ENCODE data around the gene ARHGAP31. TPM values are rescaled to one million over a fixed set of nuclear protein-coding genes. Genes with fewer than 3 reads are reported as not detected.
"Not testable (repeated sequence)": the region's sequence is repeated elsewhere in the genome, so short reads cannot be mapped to it uniquely, and the experiment has no call there.

The ARHGAP31 gene
- total RNA-seq, 2 experiments from 2014 or later: 9.2 to 9.6 TPM

DNA sequence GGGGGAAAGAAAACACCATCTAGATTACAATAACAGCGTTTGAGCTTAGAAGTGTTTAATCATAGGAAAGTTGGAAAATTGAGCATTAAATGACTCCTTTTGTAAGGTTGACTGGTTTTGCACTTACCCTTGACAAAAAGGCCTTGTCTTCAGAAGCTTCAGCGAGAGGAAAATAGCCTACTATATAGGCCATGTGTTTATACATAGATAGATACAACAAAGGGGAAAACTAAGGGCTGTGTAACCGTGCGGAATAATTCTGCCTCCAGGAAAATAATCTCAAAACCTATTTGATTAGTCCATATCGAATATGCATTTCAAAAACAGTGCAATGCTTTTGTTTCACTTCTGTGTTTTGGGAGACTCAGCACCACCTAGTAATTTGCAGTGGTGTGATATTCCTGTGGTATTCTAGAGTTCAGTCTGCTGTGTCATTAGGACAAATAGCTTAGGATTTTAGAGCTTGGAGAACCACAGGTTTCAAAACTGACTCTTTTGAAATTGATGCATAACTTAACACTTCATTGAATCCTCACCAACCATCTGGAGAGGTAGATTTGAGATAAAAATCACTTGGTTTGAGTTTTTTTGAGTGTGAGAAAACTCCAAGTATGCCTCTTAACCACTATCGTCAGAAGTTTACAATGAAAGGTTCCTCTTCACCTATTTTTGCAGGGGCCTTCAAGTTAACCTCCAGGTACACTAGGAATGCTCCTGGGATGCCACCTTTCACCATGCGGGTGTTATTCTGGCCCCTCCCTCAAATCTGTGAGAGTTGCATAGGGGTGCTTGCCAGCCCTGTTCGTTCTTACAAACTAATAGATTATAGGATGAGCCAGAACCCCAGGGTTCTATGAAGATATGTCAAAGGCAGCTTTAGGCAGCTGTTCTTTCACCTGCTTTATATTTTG, 1.9 kb downstream of the ARHGAP31 start:
- peaks cover 10% of the 10 kb centered on the region for H3K36me3 Mint-ChIP-seq (ENCODE audit: low read depth)
- H3K27me3 Mint-ChIP-seq: no peaks in the 10 kb centered on the region
- DNase-seq (no peak), ATAC-seq (no peak)
- H3K4me3 Mint-ChIP-seq: peak overlapping the region; percentile 82
- H3K9me3 Mint-ChIP-seq (ENCODE audit: low read depth): no peaks in the 10 kb centered on the region
- peak overlapping the region; percentile 53 for H3K27ac Mint-ChIP-seq
- peaks cover 54% of the 10 kb centered on the region for H3K4me1 Mint-ChIP-seq
- intact Hi-C loops (cut with DNase I, micrococcal nuclease): loop anchor here (2.0 to 10.0 kb wide), 6 partner anchors 55 to 1049 kb away; partner anchors contain the start of genes B4GALT4 (in 1 of the 2), COX17 (in 1 of the 2), GSK3B (in 1 of the 2) and LRRC58 (in 1 of the 2)
- CTCF ChIA-PET: interaction anchor here (0.6 to 2.1 kb wide), 9 partner anchors 10 to 413 kb away, joined by 3 to 8 read pairs (median 3); partner anchors contain the start of gene B4GALT4
- POLR2A ChIA-PET: interaction anchor here (0.6 to 1.3 kb wide), 3 partner anchors 26 to 131 kb away, joined by 3 to 8 read pairs (median 4); no protein-coding TSS in a partner anchor

DNA sequence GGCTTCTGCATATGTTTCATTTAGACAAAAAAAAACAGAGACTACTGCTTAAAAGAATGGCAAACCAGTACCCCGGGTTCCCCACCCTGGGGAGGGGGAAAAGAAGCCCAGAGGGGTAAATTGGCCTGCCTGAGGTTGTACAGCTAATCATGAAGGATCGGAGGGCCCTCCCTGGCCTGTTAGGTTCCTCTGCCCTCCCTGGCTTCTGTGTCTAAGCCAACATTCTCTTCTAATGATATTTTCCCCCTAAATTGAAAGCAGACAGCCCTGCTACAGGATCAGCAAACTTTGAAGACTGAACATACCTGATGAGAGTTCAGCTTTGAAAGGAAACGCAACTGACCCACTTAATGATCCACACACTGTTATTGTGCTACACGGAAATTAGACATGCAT, 2.5 kb downstream of the ARHGAP31 start:
- peaks cover 10% of the 10 kb centered on the region for H3K36me3 Mint-ChIP-seq (ENCODE audit: low read depth)
- ATAC-seq: no peak
- H3K27me3 Mint-ChIP-seq: no peaks in the 10 kb centered on the region
- intact Hi-C loops (cut with DNase I, micrococcal nuclease): loop anchor here (10.0 kb wide), 4 partner anchors 198 to 1048 kb away; partner anchors contain the start of genes COX17 (in 1 of the 2), GSK3B (in 1 of the 2), LRRC58 (in 1 of the 2) and TIMMDC1 (in 1 of the 2)
- ChIA-PET POLR2A (interaction anchor here (0.6 to 1.8 kb wide), 3 partner anchors 25 to 131 kb away, joined by 3 to 8 read pairs (median 7); no protein-coding TSS in a partner anchor), CTCF (interaction anchor here (0.7 to 2.1 kb wide), 8 partner anchors 9 to 413 kb away, joined by 3 to 8 read pairs (median 3); partner anchors contain the start of gene B4GALT4)
- peaks cover 59% of the 10 kb centered on the region for H3K4me1 Mint-ChIP-seq
- H3K9me3 Mint-ChIP-seq (ENCODE audit: low read depth): no peaks in the 10 kb centered on the region
- peak overlapping the region; percentile 18 for H3K4me3 Mint-ChIP-seq
- H3K27ac Mint-ChIP-seq: no peak overlapping the region
- DNase-seq: no peak

DNA sequence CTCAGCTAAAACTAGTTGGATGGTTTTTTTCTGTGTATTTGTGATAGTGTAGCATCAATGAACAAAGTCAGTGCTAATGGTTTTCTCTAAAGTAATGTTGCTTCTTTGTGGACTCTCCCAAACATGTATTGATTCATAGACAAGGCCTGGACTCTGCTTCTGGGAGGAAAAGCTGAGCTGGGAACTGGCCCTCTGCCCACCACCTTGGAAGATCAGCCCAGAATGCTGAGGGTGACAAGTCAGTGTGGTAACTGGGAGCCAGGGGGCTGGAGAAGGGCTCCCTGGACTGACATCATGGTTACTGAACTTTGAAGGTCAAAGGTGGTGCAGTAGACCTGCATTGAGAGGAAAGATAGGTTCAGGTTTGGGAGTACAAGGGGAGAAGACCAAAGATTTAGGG, 3.0 kb downstream of the ARHGAP31 start:
- peaks cover 12% of the 10 kb centered on the region for H3K36me3 Mint-ChIP-seq (ENCODE audit: low read depth)
- DNase-seq (no peak), ATAC-seq (no peak)
- intact Hi-C loops (cut with DNase I, micrococcal nuclease): loop anchor here (10.0 kb wide), 4 partner anchors 198 to 1048 kb away; partner anchors contain the start of genes COX17 (in 1 of the 2), GSK3B (in 1 of the 2), LRRC58 (in 1 of the 2) and TIMMDC1 (in 1 of the 2)
- CTCF ChIA-PET: interaction anchor here (0.6 to 2.1 kb wide), 7 partner anchors 9 to 414 kb away, joined by 3 to 8 read pairs (median 3); partner anchors contain the start of gene B4GALT4
- no peaks in the 10 kb centered on the region for H3K9me3 Mint-ChIP-seq (ENCODE audit: low read depth)
- H3K4me1 Mint-ChIP-seq: peaks cover 64% of the 10 kb centered on the region
- no peaks in the 10 kb centered on the region for H3K27me3 Mint-ChIP-seq
- H3K27ac Mint-ChIP-seq: no peak overlapping the region
- POLR2A ChIA-PET: interaction anchor here (1.1 to 1.8 kb wide), 2 partner anchors 25 to 130 kb away, joined by 7 to 8 read pairs; no protein-coding TSS in a partner anchor
- no peak overlapping the region for H3K4me3 Mint-ChIP-seq

DNA sequence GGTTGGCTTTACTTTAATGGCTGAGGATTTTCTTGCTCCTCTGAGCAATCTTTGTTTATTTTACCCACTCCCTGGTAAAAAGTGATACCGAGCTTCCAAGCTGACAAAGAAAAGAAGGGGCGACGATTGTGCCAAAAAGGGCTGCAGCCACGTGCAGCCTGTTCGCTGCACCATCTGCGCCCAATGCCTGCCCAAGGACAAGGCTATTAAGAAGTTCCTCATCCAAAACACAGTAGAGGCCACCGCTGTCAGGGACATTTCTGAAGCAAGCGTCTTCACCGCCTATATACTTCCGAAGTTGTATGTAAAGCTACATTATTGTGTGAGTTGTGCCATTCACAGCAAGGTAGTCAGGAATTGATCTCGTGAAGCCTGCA, 4.4 kb downstream of the ARHGAP31 start:
- intact Hi-C loops (cut with DNase I, micrococcal nuclease): loop anchor here (1.0 to 10.0 kb wide), 5 partner anchors 12 to 1046 kb away; partner anchors contain the start of genes COX17 (in 1 of the 2), GSK3B (in 1 of the 2), LRRC58 (in 1 of the 2) and TIMMDC1 (in 1 of the 2)
- Mint-ChIP-seq H3K4me1 (peaks cover 63% of the 10 kb centered on the region), H3K9me3 (ENCODE audit: low read depth) (no peaks in the 10 kb centered on the region), H3K27me3 (no peaks in the 10 kb centered on the region), H3K4me3 (no peak overlapping the region), H3K27ac (no peak overlapping the region), H3K36me3 (ENCODE audit: low read depth) (peaks cover 17% of the 10 kb centered on the region)
- CTCF ChIA-PET: interaction anchor here (1.1 to 2.1 kb wide), 4 partner anchors 18 to 57 kb away, joined by 3 to 8 read pairs (median 3); partner anchors contain the start of gene B4GALT4
- DNase-seq: no peak
- ATAC-seq: no peak
- POLR2A ChIA-PET: interaction anchor here (1.8 kb wide), 1 partner anchor 24 kb away, joined by 7 read pairs; no protein-coding TSS in a partner anchor

DNA sequence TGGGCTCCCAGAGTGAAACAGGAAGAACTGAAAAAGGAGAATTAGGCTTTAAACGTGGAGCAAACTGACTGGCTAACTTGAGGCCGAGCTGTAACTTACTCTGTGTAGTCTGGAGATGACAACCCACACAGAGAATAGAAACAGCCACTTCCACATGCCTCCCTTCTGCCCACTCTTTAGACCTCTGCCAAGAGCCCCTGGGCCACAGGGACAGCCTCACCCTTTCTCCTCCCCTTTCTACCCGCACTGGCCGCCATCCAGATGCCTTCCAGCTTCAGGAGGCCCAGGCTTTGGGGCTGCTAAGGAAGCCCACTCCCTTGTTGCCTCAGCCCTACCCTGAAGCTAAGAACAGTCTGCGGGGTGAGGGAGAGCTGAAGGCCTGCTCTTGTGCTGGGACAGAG, 6.8 kb downstream of the ARHGAP31 start:
- intact Hi-C loops (cut with DNase I, micrococcal nuclease): no loop called here
- no peak overlapping the region for H3K27ac Mint-ChIP-seq
- no peak for ATAC-seq
- no peak for DNase-seq
- peaks cover 21% of the 10 kb centered on the region for H3K36me3 Mint-ChIP-seq (ENCODE audit: low read depth)
- H3K4me1 Mint-ChIP-seq: peaks cover 51% of the 10 kb centered on the region
- no peaks in the 10 kb centered on the region for H3K27me3 Mint-ChIP-seq
- no peak overlapping the region for H3K4me3 Mint-ChIP-seq
- ChIA-PET CTCF (interaction anchor here (1.5 kb wide), 1 partner anchor 15 kb away, joined by 4 read pairs; no protein-coding TSS in a partner anchor), POLR2A (no interaction called here)
- H3K9me3 Mint-ChIP-seq (ENCODE audit: low read depth): no peaks in the 10 kb centered on the region

DNA sequence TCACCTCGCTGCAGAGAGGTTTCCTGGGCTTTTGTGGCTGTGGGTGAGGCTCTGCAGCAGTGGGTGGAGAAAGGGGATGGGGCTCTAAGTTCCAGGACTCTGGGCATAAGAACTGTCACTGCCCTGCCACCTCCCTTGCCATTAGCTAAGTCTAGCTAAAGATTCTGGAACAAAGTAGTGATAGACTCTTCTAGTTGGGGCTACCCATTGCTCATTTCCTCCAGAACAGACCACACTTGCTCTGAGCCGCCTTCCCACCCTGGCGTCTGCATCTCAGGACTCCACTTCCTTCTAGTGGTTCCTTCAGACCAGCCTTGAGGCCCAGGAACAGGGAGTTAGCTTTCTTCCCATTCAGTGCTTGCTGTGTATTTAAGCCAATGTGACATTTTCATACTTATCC, 7.5 kb downstream of the ARHGAP31 start:
- ChIA-PET CTCF (interaction anchor here (1.5 kb wide), 1 partner anchor 15 kb away, joined by 4 read pairs; no protein-coding TSS in a partner anchor), POLR2A (no interaction called here)
- DNase-seq: peak; percentile 19
- Mint-ChIP-seq H3K4me1 (peaks cover 45% of the 10 kb centered on the region), H3K36me3 (ENCODE audit: low read depth) (peaks cover 24% of the 10 kb centered on the region), H3K27me3 (no peaks in the 10 kb centered on the region), H3K9me3 (ENCODE audit: low read depth) (no peaks in the 10 kb centered on the region), H3K4me3 (no peak overlapping the region), H3K27ac (no peak overlapping the region)
- intact Hi-C loops (cut with DNase I, micrococcal nuclease): no loop called here
- peak; percentile 59 for ATAC-seq

DNA sequence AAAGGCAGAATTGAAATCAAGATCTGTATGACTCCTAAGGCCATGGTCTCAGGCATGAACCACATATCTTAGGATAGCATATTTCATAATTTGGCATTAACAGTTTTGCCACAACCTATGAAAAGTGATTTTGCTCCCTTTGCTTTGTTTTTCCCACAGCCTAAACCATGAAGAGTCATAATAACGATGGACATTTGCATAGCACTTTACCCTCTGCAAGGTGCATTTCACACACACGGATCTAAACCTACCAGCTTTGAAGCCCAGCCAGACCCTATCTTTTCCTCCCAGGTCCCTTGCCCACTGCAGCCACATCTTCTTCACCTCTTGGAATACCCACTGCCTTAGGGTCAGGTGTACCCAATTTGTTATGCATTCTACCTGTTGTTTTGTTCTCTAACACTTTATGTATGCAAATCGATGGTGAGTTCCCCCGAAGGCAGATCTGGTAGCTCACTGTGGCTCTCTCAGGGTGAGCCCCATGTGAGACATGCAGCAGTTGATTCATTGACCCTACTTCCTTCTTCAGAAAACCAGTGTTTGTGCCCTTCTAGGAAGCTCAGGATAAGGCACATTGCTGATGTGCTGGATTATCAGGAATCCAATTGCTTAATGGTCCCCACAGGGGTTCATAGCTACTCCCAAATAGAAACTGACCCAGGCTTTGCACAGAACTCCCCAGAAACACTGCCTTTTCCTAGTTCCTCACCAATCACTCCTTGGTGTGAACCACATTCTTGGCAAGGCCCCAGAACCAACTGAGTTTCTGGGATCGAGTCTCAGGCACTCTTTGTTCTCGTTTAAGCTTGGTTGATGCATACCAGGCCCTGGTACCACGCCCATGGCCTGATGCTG, 8.7 kb downstream of the ARHGAP31 start:
- intact Hi-C loops (cut with DNase I, micrococcal nuclease): no loop called here
- peaks cover 33% of the 10 kb centered on the region for H3K4me1 Mint-ChIP-seq
- ChIA-PET CTCF (interaction anchor here (1.0 to 1.1 kb wide), 2 partner anchors 9 to 29 kb away, joined by 3 read pairs; no protein-coding TSS in a partner anchor), POLR2A (no interaction called here)
- DNase-seq: no peak
- no peaks in the 10 kb centered on the region for H3K9me3 Mint-ChIP-seq (ENCODE audit: low read depth)
- ATAC-seq: peak; percentile 60
- no peak overlapping the region for H3K4me3 Mint-ChIP-seq
- H3K27ac Mint-ChIP-seq: peak overlapping the region; percentile 14
- H3K27me3 Mint-ChIP-seq: no peaks in the 10 kb centered on the region
- H3K36me3 Mint-ChIP-seq (ENCODE audit: low read depth): peaks cover 21% of the 10 kb centered on the region

DNA sequence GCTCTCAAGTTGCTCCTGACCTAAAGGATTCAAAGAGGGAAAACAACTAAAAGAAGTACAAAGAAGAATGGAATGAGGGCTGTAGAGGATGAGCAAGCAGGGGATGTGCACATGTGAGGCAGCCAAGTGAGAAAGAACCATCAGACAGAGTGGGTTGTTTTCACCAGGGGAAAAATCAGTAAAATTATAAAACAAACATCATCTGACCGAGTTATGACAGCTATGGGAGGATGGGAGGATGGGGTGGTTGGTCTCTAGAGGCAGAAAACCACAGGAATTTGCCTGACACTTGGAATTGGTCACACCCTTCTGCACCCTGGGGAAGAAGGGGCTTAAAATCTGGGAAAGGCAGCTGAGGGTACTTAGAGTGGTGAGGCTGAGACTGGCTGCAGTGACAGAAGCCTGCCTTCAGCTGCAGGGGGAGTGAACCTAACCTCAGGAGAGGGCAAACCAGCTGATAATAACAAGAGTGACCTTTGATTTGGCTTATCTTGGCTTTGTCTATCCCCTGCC, 10.1 kb downstream of the ARHGAP31 start:
- ATAC-seq (no peak), DNase-seq (no peak)
- POLR2A ChIA-PET: interaction anchor here (0.6 kb wide), 1 partner anchor 1040 kb away, joined by 3 read pairs; no protein-coding TSS in a partner anchor
- Mint-ChIP-seq H3K9me3 (ENCODE audit: low read depth) (no peaks in the 10 kb centered on the region), H3K4me1 (peaks cover 26% of the 10 kb centered on the region), H3K36me3 (ENCODE audit: low read depth) (peaks cover 18% of the 10 kb centered on the region), H3K27ac (no peak overlapping the region), H3K27me3 (no peaks in the 10 kb centered on the region), H3K4me3 (no peak overlapping the region)
- CTCF ChIA-PET: no interaction called here
- intact Hi-C loops (cut with DNase I, micrococcal nuclease): no loop called here

DNA sequence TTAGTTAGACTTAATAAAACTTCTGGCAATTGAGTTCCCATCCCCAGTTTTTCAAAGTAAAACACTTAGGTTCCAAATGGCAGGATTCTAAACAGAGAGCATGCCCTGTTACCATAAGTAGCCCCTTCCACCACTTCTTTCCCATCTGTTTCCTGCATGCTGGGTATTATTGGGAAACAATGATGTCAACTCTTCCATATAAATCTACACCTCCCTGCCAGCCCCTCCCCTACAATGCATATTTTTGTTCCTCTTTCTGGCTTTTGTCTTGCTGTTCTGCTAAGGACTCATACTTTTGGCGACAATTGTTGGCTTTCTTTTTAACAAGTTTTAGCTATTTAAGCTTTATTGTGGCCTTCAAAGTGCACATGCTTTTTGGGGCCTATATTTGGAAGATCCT, 11.1 kb downstream of the ARHGAP31 start:
- no peak overlapping the region for H3K27ac Mint-ChIP-seq
- H3K4me1 Mint-ChIP-seq: peaks cover 26% of the 10 kb centered on the region
- intact Hi-C loops (cut with DNase I, micrococcal nuclease): no loop called here
- ChIA-PET POLR2A (no interaction called here), CTCF (interaction anchor here (0.8 kb wide), 1 partner anchor 8 kb away, joined by 3 read pairs; no protein-coding TSS in a partner anchor)
- H3K27me3 Mint-ChIP-seq: no peaks in the 10 kb centered on the region
- H3K4me3 Mint-ChIP-seq: no peak overlapping the region
- no peak for ATAC-seq
- DNase-seq: no peak
- peaks cover 18% of the 10 kb centered on the region for H3K36me3 Mint-ChIP-seq (ENCODE audit: low read depth)
- H3K9me3 Mint-ChIP-seq (ENCODE audit: low read depth): no peaks in the 10 kb centered on the region

DNA sequence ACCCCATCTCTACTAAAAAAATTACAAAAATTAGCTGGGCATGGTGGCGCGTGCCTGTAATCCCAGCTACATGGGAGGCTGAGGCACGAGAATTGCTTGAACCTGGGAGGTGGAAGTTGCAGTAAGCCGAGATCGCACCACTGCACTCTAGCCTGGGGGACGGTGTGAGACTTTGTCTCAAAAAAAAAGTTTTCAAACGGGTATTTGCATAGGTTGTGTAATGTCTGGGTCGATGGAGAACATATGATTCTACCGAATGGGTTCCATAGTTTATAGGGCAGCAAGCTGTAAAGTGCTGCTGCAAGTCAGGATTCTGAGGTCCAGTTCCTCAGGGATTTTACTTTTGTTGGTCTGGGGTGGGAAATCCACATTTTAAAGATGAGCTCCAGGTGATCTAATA, 12.2 kb downstream of the ARHGAP31 start:
- H3K4me3 Mint-ChIP-seq; DNase-seq; intact Hi-C loops (cut with DNase I, micrococcal nuclease); H3K27me3 Mint-ChIP-seq; H3K27ac Mint-ChIP-seq; ATAC-seq; H3K9me3 Mint-ChIP-seq (ENCODE audit: low read depth): not testable (repeated sequence)
- peaks cover 21% of the 10 kb centered on the region for H3K36me3 Mint-ChIP-seq (ENCODE audit: low read depth)
- ChIA-PET CTCF (interaction anchor here (1.2 kb wide), 1 partner anchor 10 kb away, joined by 3 read pairs; no protein-coding TSS in a partner anchor), POLR2A (interaction anchor here (0.6 kb wide), 1 partner anchor 24 kb away, joined by 3 read pairs; no protein-coding TSS in a partner anchor)
- peaks cover 30% of the 10 kb centered on the region for H3K4me1 Mint-ChIP-seq
